Measurements from ENCODE around the gene LRRC10.
"Not testable (repeated sequence)": the region's sequence is repeated elsewhere in the genome, so short reads cannot be mapped to it uniquely, and the experiment has no call there.

LRRC10 gene

GRCh38 chr12:69619050-69619449, 8.3 kb upstream of the LRRC10 start:
- no peak for DNase-seq (ENCODE audit: low read depth)

GRCh38 chr12:69616025-69616424, 5.3 kb upstream of the LRRC10 start:
- DNase-seq (ENCODE audit: low read depth): no peak

- no peak for DNase-seq (ENCODE audit: low read depth)
These were observed 2.6 kb upstream of the LRRC10 start for GRCh38 chr12:69613351-69613750.

GRCh38 chr12:69610126-69610525, 581 bp downstream of the LRRC10 start:
- DNase-seq (ENCODE audit: low read depth): no peak

- DNase-seq (ENCODE audit: low read depth): no peak
These were observed 2.6 kb downstream of the LRRC10 start for GRCh38 chr12:69608114-69608513.

- not testable (repeated sequence) for DNase-seq (ENCODE audit: low read depth)
These were observed 6.4 kb downstream of the LRRC10 start for GRCh38 chr12:69604275-69604674.

GRCh38 chr12:69603556-69603955, 7.2 kb downstream of the LRRC10 start:
- not testable (repeated sequence) for DNase-seq (ENCODE audit: low read depth)

- no peak for DNase-seq (ENCODE audit: low read depth)
These were observed 7.8 kb downstream of the LRRC10 start for GRCh38 chr12:69602954-69603353.

- DNase-seq (ENCODE audit: low read depth): no peak
These were observed 8.6 kb downstream of the LRRC10 start for GRCh38 chr12:69601962-69602685.

GRCh38 chr12:69600804-69601203, 9.9 kb downstream of the LRRC10 start:
- DNase-seq (ENCODE audit: low read depth): no peak

- no peak for DNase-seq (ENCODE audit: low read depth)
These were observed 12.4 kb downstream of the LRRC10 start for GRCh38 chr12:69598174-69598753.

GRCh38 chr12:69595689-69596088, 15.0 kb downstream of the LRRC10 start:
- DNase-seq (ENCODE audit: low read depth): no peak

GRCh38 chr12:69589082-69589481, 21.6 kb downstream of the LRRC10 start:
- no peak for DNase-seq (ENCODE audit: low read depth)

GRCh38 chr12:69588527-69588926, 22.2 kb downstream of the LRRC10 start:
- DNase-seq (ENCODE audit: low read depth): no peak

GRCh38 chr12:69585189-69586062, 25.3 kb downstream of the LRRC10 start, which contains the start of gene CCT2:
CCT2 (plus strand) TSS chr12:69585459; CDS start chr12:69585522, 63 bp downstream.
- peak; percentile 93 for DNase-seq (ENCODE audit: low read depth)

GRCh38 chr12:69583203-69583602, 27.5 kb downstream of the LRRC10 start:
- no peak for DNase-seq (ENCODE audit: low read depth)

GRCh38 chr12:69580074-69580473, 30.6 kb downstream of the LRRC10 start:
- no peak for DNase-seq (ENCODE audit: low read depth)

- no peak for DNase-seq (ENCODE audit: low read depth)
These were observed 31.7 kb downstream of the LRRC10 start for GRCh38 chr12:69579029-69579428.

- DNase-seq (ENCODE audit: low read depth): no peak
These were observed 32.4 kb downstream of the LRRC10 start for GRCh38 chr12:69578283-69578682.

GRCh38 chr12:69575346-69575745, 35.4 kb downstream of the LRRC10 start:
- no peak for DNase-seq (ENCODE audit: low read depth)

GRCh38 chr12:69570545-69571399, 39.9 kb downstream of the LRRC10 start:
- DNase-seq (ENCODE audit: low read depth): peak; percentile 37

GRCh38 chr12:69570000-69570516, 40.6 kb downstream of the LRRC10 start:
- no peak for DNase-seq (ENCODE audit: low read depth)
